Measurements from ENCODE around the gene COL6A1. TPM values are rescaled to one million over a fixed set of nuclear protein-coding genes. Genes with fewer than 3 reads are reported as not detected.

Gene COL6A1
- total RNA-seq, 1 experiment from 2014 or later = 17.8 TPM

- CTCF ChIA-PET = no interaction called here
- Mint-ChIP-seq H3K27ac (ENCODE audit: unreplicated experiment) (no peak overlapping the region), H3K9me3 (ENCODE audit: low read depth, unreplicated experiment) (no peaks in the 10 kb centered on the region), H3K36me3 (ENCODE audit: insufficient read depth, unreplicated experiment) (no peaks in the 10 kb centered on the region), H3K4me3 (ENCODE audit: low read depth, unreplicated experiment) (no peak overlapping the region), H3K4me1 (ENCODE audit: low read depth, unreplicated experiment) (no peaks in the 10 kb centered on the region), H3K27me3 (ENCODE audit: unreplicated experiment) (peaks cover 13% of the 10 kb centered on the region)
- intact Hi-C loops (cut with micrococcal nuclease; ENCODE audit: unreplicated experiment) = no loop called here
- no peak for DNase-seq
- TF ChIP-seq CTCF (IDR thresholded peaks at IDR 0.05; ENCODE audit: unreplicated experiment) = no peak
- no TSS peak for BruUV-seq (replicated peaks)
Measured at GRCh38 chr21:46014828-46015227, 33.3 kb downstream of the COL6A1 start.

DNA sequence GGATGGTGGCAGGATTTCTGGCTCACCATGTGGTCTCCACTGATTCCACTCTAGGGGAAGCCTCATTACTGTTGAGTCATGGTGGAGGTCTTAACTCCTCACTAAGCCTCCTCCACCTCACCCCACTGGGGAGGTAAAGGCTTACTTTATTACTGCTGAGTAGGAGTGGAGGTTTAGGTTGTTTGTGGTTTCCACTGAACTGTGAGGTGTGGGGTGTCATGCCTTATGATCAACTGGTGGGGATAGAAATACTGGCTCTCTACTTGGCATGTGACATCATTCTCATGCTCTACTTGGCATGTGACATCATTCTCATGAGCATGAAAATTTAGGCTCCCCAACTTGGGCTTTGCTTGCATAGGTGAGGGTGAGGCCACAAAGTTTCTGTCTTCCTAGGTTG, 35.6 kb downstream of the COL6A1 start:
- no peaks in the 10 kb centered on the region for H3K4me1 Mint-ChIP-seq (ENCODE audit: low read depth, unreplicated experiment)
- no TSS peak for BruUV-seq (replicated peaks)
- no peak for DNase-seq
- peaks cover 13% of the 10 kb centered on the region for H3K27me3 Mint-ChIP-seq (ENCODE audit: unreplicated experiment)
- TF ChIP-seq CTCF (IDR thresholded peaks at IDR 0.05; ENCODE audit: unreplicated experiment) = no peak
- H3K36me3 Mint-ChIP-seq (ENCODE audit: insufficient read depth, unreplicated experiment) = no peaks in the 10 kb centered on the region
- intact Hi-C loops (cut with micrococcal nuclease; ENCODE audit: unreplicated experiment) = no loop called here
- CTCF ChIA-PET = no interaction called here
- H3K4me3 Mint-ChIP-seq (ENCODE audit: low read depth, unreplicated experiment) = no peak overlapping the region
- H3K27ac Mint-ChIP-seq (ENCODE audit: unreplicated experiment) = no peak overlapping the region
- H3K9me3 Mint-ChIP-seq (ENCODE audit: low read depth, unreplicated experiment) = no peaks in the 10 kb centered on the region

DNA sequence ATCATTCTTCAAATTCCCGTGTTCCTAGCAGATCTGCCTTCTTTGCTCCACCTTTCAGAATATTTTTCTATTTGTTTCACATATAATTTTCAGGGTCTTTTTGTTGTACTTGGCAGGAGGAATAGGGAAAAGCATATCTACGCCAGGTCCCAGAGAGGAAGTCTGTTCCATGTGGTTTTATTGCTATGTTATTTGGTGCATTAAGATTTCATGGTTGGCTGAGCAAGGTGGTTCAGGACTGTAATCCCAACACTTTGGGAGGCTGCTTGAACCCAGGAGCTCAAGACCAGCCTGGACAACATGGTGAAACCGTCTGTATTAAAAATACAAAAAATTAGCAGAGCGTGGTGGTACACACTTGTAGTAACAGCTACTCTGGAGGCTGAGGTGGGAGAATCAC, 36.1 kb downstream of the COL6A1 start:
- Mint-ChIP-seq H3K36me3 (ENCODE audit: insufficient read depth, unreplicated experiment) (no peaks in the 10 kb centered on the region), H3K27ac (ENCODE audit: unreplicated experiment) (no peak overlapping the region), H3K4me1 (ENCODE audit: low read depth, unreplicated experiment) (no peaks in the 10 kb centered on the region), H3K27me3 (ENCODE audit: unreplicated experiment) (peaks cover 9% of the 10 kb centered on the region), H3K4me3 (ENCODE audit: low read depth, unreplicated experiment) (no peak overlapping the region), H3K9me3 (ENCODE audit: low read depth, unreplicated experiment) (no peaks in the 10 kb centered on the region)
- no peak for DNase-seq
- CTCF ChIA-PET = no interaction called here
- intact Hi-C loops (cut with micrococcal nuclease; ENCODE audit: unreplicated experiment) = no loop called here
- no TSS peak for BruUV-seq (replicated peaks)
- no peak for TF ChIP-seq CTCF (IDR thresholded peaks at IDR 0.05; ENCODE audit: unreplicated experiment)

GRCh38 chr21:46018615-46019014, 37.0 kb downstream of the COL6A1 start:
- no peaks in the 10 kb centered on the region for H3K9me3 Mint-ChIP-seq (ENCODE audit: low read depth, unreplicated experiment)
- H3K27ac Mint-ChIP-seq (ENCODE audit: unreplicated experiment) = no peak overlapping the region
- DNase-seq = no peak
- H3K4me3 Mint-ChIP-seq (ENCODE audit: low read depth, unreplicated experiment) = no peak overlapping the region
- no peak for TF ChIP-seq CTCF (IDR thresholded peaks at IDR 0.05; ENCODE audit: unreplicated experiment)
- BruUV-seq (replicated peaks) = no TSS peak
- no peaks in the 10 kb centered on the region for H3K4me1 Mint-ChIP-seq (ENCODE audit: low read depth, unreplicated experiment)
- no peaks in the 10 kb centered on the region for H3K36me3 Mint-ChIP-seq (ENCODE audit: insufficient read depth, unreplicated experiment)
- CTCF ChIA-PET = no interaction called here
- intact Hi-C loops (cut with micrococcal nuclease; ENCODE audit: unreplicated experiment) = no loop called here
- no peaks in the 10 kb centered on the region for H3K27me3 Mint-ChIP-seq (ENCODE audit: unreplicated experiment)

DNA sequence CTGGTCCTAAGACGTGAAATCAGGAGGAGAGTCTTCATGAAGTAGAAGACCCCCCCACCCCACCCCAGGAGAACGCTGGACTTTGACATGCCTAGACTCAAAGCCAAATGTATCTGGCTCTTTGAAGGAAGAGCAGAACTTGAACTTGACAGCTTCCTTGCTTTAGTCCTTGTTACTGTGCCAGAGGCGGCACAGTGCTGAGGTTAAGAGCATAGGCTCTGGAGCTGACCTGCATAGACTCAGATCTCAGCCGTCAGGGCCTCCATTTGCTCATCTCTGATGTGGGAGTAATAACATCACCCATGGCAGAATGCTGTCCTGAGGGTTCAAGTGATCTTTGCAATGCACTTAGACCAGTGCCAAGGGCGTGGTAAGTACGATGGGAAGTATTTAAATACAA, 39.0 kb downstream of the COL6A1 start:
- Mint-ChIP-seq H3K9me3 (ENCODE audit: low read depth, unreplicated experiment) (no peaks in the 10 kb centered on the region), H3K27me3 (ENCODE audit: unreplicated experiment) (no peaks in the 10 kb centered on the region), H3K4me3 (ENCODE audit: low read depth, unreplicated experiment) (no peak overlapping the region), H3K27ac (ENCODE audit: unreplicated experiment) (no peak overlapping the region), H3K4me1 (ENCODE audit: low read depth, unreplicated experiment) (peaks cover 9% of the 10 kb centered on the region), H3K36me3 (ENCODE audit: insufficient read depth, unreplicated experiment) (no peaks in the 10 kb centered on the region)
- DNase-seq = no peak
- CTCF ChIA-PET = no interaction called here
- no peak for TF ChIP-seq CTCF (IDR thresholded peaks at IDR 0.05; ENCODE audit: unreplicated experiment)
- intact Hi-C loops (cut with micrococcal nuclease; ENCODE audit: unreplicated experiment) = no loop called here
- no TSS peak for BruUV-seq (replicated peaks)
